Fibroblast of skin of scalp (primary cell): ENCODE results near the gene RASAL3.

Experiments used
- DNase-seq: peaks from one replicate; pipeline ENCODE4 v3.0.0-alpha.2; 2013

Gene RASAL3

DNA sequence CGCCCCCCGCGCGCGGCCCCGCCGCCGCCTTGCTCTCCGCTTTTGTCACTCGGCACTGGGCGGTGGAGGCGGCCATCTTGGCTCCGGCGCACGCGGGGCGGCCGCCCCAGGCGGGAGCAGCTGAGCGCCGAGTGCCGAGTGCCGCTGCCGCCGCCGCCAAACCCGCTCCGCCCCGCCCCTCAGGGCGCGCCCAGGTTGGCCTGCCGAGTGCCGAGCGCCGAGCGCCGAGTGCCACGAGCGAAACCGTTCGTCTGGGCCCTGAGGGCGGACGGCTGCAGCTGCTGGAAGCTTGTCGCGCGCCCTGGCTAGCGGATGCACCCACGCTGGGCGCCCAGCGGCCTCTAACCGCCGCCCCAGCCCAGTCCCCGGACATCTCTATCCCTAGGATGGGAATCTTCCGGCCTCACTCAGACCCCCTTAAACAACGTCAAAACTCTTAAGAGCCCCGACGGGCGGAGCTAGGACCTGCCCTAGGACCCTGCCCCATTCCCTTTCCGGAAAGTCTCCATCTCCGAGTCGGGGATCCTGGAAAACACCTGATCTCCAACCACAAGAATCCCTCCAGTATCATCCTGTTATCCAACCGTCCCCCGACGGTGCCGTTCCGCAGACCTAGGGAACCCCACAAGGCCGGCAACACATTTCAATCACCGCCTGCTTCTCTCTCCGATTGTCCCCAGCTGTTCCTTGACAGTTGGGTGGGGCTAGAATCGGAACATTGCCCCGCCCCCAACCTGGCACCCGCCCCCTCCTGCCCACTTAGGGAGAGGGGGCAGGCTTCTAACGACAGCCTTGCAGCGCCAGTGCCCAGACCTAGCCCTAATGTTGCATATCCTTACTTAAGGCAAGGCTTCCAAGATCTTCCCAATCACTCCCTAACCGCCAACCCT lies 31.5 kb downstream of the RASAL3 start:
- peak; percentile 93 for DNase-seq

DNA sequence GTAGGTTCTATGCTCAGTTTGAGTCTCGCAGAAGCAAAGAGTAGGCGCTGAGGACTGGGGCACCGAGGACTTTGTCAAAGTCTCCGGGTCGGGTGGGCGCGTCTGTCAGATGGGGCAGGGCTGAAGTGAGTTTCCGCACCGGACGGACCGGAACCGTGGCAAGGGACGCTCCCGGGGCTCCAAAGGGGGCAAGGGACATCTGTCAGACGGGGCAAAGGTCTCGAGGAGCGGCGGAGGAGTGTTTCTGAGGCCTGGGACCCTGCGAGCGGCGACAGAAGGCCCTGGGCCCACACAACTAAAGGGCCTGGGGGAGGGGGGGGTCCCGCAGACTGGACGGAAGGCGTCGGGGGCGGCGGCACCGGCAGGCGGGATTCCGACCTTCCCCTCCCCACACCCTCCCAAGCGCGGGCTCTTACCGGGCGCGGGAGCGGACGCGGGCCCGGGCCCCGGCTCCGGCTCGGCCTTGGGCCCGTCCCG lies 32.3 kb downstream of the RASAL3 start:
- DNase-seq: no peak

DNA sequence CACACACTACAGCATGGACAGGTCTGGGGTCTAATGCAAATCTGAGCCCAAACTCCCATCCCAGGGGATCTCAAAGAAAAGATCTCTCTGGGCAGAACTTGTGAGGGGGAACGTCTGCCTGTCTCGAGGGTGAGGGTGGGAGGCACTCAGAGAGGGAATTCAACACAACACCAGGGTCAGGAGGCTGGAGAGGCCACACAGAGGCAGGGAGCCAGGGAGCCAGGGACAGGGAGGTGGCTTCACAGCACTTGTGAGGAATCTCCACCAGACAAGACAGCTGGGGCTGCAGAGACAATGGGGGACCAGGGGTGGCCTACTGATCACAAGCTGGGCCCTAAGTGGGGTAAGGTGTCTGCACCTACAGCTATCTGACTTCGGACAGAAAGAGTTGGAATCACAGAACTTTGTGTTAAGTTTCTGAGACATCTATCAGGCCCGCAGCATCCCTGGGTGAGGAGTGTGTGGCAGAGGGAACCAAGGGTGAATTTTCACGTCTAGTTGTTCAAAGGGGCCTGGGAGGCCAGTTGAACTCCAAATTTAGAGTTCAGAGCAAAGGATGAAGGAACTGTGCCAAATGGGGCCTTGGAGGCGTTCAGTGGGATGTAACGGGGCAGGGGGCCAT lies 32.8 kb downstream of the RASAL3 start:
- DNase-seq: no peak

DNA sequence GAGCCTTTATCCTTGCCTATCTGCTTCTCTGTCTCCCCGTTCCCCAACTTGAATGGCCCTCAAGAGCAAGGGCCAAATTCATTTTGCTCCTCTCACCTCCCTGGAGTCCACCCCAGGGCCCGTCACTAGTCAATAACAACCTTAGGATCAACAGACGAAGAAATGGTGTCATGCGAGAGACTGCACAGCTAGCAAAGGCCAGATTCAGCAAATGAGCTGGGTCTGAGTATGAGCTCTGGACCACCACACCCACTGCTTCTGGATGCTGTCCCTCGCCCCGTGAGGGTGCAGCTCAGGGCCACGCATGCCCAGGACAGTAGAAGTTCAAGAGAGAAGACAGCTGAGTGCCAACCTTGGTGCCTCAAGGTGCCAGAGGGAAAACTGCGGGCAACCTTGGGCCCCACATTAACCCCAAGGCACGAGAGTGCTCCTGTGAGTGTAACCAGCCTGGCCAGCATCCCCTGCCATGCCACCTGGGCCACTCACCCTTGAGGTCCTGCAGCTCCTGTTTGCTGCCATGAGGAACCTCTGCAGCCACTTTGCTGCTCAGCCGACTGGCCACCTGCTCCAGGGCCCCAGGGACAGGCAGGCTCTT lies 33.7 kb downstream of the RASAL3 start:
- DNase-seq: no peak

DNA sequence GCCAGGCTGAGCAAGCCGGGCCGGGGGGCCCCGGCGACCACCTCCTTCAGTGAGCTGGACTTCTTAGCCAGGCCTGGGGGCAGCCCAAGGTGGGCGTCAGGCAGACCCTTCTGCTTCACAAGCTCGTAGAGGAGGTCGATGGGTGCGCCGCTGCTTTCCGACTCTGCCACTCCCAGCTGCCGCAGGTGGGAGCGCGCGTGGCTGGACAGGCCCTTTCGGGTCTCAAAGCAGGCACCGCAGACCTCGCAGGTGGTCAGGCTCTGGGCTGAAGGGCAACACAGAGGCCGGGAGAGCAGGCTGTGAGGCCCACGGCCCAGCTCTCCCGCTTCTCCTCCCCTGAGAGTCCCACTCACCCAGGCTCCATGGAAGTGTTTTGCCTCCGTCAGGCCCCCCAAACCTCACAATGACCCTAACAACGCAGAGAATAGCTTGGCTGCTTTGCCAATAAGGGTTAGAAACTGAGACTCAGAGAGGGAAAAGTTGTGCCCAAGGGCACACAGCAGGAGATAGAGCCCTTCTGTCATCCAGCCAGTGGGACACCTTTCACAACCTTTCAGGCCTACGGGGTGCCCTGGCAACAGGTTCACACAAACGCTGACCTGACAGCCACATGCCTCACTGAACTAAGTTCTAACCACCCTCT lies 34.4 kb downstream of the RASAL3 start:
- no peak for DNase-seq

DNA sequence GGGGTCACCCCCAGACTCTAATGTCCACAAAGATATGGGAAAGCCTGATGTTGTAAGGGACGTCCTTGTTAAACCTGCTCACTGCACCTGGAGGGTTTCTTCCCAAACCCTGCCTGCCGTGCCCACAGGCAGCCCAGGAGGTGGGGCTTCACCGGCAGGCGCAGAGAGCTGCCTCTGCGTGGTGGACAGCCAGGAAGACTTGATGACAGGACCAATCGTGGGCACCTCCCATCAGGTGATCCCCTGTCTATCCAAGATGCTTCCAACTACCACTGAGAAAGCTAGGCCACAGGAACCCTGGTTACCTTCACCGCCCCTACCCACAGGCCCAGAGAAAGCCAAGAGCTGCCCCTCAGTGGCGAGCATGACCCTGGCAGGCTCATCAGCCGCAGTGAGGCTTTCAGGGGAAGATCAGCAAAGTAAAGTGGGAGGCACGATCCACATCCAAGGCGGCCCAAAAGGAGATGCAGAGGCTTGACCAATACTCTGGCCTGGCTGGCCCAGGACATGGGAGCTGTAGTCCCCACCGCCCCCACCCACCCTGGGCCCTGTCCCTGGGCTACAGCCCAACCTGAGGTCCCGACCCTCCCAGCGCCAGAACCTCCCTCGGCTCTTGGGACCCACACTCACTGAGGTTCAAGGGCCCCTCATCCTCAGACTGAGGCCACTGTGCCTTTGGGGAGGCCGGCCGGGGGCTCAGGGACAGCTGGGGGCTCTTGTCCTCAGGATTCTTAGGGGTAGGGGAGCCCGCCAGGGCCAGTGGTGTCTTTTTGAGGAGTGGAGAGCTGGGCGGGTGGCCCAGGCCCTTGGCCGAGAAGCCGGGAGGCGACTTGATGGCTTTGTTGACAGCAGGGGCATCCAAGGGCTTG lies 35.2 kb downstream of the RASAL3 start:
- DNase-seq: no peak

DNA sequence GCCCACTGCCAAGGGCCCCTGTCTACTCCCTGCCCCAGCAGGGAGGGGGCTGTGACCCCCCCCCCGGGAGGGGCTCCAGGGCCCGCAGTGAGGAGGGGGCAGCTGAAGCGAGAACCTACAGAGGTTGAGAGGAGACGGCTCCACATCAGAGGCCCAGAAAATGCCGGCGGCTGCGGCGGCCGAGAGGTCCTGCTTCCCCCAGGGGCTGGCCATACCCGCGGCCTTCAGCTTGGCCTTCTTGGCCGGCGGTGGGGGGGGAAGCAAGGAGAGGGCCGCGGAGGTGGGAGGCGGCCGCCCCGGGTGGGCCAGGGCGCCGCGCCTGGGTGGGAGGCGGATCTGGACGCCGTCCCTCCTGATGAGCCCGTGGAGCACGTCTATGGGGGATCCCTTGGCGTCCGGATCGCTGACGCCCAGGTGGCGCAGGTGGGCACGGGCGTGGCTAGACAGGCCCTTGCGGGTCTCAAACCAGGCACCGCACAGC lies 36.3 kb downstream of the RASAL3 start:
- no peak for DNase-seq

DNA sequence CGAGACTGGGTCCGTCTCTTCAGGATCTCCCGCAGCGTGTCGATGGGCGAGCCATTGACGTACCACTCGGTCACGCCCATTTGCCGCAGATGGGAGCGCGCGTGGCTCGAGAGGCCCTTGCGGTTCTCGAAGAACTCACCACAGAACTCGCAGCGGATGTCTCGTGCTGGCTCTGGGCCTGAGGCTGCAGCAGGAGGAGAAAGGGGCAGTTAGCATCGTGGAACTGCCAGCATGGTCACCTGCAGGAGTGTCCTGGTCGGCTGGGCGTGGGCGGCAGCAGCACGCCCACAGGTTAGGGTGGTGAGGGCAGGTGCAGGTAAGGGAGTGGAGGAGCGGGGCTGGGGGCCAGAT lies 37.0 kb downstream of the RASAL3 start:
- no peak for DNase-seq

DNA sequence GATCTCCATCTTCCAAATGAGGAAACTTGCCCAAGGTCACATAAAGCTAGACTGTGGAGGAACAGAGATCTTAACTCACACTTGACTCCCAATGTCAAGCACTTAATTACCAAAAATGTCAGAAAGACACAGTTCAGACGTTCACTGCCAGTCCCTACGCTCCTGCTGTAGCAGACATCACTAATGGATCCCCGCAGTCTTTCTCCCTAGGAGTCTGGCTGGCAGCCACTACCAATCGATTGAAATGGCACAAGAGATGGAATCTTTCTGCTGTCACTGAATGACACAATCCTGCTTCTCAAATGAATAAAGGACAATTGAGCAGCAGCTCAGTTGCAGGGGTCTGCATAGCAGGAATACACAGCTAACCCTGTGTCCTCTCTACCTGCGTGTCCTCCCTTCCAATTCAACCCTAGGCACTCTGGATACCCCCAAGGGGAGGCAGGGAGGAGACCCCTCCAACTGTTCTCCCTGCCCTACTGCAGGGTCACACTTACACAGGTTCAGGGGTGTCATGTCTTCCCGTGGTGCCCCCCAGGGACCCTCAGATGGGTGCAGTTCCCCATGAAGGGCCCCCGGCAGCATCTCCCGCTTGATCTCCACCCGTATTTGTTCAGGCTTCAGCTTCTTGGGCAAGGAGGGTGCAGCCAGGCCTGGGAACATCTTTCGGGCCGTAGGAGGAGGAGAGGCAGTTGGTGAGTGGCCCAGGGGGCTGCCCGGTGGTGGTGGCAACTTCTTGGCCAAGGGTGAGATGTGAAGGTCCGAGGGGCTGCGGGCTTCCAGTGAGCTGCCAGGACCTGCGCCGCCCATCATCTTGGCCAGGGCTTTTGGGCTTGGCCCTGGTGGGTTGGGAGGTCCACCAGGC lies 37.6 kb downstream of the RASAL3 start:
- DNase-seq: no peak

DNA sequence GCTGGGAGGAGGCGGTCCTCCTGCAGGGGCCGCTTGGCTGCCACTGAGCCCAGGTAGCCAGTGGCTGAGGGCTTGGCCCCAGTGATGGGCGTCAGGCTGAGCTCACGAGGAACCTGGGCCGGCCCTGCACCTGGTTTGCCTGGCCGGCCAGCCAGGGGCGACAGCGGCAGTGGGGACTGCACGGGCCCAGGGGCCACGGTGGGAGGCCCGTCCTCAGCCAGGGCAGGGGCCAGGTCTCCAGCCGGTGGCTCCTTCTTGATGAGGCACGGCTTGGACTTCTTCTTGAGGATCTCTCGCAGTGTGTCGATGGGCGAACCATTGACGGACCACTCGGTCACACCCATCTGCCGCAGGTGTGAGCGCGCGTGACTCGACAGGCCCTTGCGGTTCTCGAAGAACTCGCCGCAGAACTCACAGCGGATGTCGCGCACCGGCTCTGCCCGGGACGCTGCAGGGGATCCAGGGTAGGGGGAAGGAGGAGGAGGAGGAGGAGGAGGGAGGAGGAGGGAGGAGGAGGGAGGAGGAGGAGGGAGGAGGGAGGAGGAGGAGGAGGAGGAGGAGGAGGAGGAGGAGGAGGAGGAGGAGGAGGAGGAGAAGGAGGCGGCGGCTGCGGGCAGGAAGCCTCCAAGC lies 38.9 kb downstream of the RASAL3 start:
- no peak for DNase-seq

DNA sequence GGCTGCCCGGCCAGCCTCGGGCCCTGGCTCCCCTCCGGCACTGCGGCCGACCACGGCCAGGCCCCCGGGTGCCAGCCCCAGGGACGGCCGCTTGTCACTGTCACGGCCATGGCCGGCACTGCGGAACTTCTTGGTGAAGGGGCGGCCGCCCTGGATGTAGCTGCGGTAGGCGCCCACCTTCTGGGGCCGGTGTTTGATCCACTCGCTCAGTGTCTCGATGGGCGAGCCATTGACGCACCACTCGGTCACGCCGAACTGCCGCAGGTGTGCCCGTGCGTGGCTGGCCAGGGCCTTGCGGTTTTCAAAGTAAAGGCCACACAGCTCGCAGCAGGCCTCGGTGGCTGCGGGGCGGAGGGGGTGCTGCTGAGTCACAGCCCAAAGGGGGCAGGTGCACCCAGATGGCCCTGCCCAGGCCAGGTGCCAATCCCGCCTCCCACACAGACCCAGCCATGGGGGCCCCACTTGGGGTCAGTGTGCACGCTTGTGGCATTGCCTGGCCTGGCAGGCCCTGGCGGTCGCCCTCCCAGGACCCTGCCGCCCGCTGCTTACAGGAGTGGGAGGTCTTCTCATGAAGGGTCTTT lies 39.6 kb downstream of the RASAL3 start:
- no peak for DNase-seq

DNA sequence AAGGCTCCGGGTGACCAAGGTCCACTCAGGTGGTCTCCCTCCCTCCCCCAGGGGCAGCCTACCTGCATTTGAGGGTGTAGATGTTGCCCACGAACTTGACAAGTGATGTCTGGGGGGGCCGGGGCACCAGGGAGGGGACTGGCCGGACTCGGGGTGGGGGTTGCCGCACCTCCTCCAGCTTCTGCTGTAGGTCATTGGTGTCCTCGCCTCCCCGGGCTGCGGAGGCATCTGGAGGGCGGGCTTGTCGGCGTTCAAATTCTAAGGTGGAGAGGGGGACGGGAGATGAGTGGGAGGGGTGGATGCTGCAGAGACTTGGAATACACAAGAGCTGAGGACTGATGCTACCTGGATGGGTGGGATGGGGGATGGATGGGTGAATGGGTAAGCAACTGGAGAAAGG lies 40.2 kb downstream of the RASAL3 start:
- no peak for DNase-seq

DNA sequence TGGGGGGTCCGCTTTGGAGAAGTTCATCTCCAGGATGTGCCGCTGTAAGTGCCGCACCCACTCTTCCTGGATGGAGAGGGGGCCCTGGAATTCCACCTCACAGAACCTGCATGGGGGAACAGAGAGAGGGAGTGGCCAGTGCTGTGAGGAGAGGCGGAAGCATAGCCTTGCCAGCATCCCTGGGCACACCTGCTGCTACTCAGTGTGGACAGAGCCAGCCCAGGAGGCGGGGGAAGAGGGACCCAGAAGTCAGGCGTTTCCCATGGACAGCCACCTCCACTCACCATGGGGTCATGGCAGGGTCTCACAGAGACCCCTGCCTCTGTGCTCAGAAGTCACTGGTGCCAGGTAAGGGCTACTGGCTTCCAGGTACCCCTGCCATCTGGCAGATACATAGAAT lies 41.2 kb downstream of the RASAL3 start:
- DNase-seq: no peak

DNA sequence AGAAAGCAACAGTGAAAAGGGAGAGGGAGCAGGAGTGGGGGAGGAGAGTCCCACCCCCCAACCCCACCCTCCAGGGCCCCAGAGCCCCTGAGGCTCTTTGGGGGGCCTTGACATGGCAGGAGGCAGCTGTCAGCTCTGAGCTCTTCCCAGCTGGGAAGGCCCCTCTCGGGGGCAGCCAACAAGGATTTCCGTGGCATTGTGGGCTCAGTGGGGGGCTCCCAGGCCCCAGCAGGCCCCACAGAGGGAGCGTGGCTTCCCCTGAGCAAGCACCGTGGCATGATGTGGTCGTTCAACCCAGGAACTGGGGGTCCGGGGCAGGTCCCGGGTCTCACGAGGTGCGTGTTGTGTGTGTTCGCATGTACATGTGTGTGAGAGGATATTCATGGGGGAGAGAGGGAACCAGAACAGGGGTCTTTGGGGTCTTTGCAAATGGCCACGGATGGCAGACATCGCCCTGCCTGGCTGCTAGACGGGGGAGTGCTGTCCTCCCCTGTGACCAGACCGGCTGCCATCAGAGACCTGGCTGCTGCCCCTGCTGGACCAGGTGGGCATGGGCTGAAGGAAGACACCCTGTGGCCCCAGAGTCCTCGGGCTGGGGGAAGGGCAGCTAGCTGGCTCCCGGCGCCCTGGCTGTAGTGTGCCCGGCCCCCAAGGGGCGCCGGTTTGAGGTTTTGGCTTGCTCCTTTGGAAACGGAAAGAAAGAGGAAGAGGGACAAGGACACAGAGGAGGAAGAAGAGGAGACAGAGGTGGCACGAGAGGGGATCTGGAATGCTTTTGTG lies 41.9 kb downstream of the RASAL3 start:
- no peak for DNase-seq

DNA sequence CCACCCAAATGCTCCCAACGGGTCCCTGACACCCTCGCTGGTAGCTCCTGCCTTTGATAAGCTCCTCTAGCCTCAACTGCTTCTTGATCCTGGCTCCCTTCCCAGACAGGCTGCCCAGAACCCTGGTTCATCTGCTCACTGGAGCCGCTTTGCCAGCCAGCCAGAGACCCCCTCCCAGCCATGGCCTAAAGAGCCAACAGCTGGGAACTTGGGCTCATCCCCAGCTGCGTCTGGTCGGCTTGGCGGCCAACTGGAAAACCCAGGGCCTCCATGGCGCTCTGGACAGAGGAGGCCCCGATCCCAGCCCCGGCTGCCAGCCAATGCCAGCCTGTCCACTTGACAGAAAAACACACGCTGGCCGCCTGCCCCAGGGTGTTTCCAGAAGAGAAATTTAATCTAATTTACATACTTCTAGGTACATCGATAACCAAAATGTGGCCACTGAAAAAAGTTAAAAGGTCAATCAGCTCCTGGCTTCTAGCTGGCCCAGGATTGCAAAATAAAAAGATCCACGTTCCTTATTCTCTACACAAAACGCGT lies 42.6 kb downstream of the RASAL3 start:
- DNase-seq: no peak

DNA sequence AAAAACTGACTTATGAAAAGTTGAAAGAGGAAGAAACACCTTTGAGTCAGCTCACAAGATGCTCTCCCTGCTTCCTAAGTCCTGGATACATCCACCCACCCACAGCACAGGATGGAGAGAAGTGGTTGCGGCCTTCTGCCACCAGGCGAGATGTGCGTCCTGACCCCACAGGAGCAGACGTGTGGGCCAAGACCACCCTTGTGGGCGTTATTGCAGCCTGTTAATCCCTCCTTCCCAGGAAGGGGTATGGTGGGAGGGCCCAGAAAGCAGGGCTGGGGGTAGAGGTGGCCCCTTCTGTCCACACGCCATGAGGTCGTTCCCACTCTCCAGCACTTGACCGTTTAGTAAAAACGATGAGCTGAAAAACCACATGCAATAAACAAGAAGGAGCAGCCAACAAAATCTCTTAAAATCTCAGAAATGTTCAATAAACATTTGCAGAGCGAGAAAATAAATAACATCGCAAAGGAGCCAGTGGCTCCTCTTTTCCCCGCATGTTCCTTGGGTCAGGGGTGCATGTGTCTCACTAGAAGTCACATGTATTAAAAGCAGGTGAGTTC lies 43.1 kb downstream of the RASAL3 start:
- no peak for DNase-seq

DNA sequence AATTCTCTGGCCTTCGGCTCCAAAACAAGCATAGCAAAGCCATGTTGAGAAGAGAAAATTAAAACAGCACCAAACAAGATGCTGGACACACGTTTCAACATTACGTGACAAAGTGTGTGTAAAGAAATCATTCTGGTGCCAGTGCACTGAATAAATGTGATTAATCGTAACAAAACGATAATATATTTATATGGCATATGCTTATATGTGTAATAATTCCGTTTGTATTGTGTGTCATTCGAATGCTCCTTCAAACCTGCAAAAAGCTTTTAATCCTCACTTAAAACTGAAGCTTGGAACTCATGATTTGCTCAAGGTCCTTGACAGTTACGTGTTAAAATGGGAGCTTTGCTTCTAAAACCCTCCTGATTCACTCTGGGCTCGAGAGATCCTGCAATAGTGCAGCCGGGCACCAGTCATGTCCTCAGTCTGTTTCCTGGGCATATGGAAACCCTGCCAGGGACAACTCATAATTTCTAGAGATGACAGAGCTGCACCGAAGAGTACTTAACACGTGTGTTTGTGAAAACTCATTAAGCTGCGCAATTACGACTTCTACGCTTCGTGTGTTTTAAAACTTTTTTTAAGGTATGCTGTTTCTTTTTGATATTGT lies 44.8 kb downstream of the RASAL3 start:
- DNase-seq: no peak
